NCI-H1436 (cell line): ENCODE data around the gene PRR30.
"Not testable (repeated sequence)": the region's sequence is repeated elsewhere in the genome, so short reads cannot be mapped to it uniquely, and the experiment has no call there.

Experiments used
- DNase-seq: peaks from one replicate; lab custom pipeline; 2025; lab: John Stamatoyannopoulos, UW

PRR30 gene

GRCh38 chr2:27128668-27129571 is 10.3 kb downstream of the PRR30 start:
- no peak for DNase-seq

- no peak for DNase-seq
Measured at GRCh38 chr2:27127883-27128667, 11.1 kb downstream of the PRR30 start.

- no peak for DNase-seq
Measured at GRCh38 chr2:27126252-27126710, 12.9 kb downstream of the PRR30 start.

- no peak for DNase-seq
Measured at GRCh38 chr2:27125104-27125503, 14.1 kb downstream of the PRR30 start.

- no peak for DNase-seq
Measured at GRCh38 chr2:27123302-27124150, 15.7 kb downstream of the PRR30 start, which contains the start of gene ABHD1. Gene ABHD1, plus strand, starts transcription at chr2:27123815. Its CDS starts 134 bp downstream, at chr2:27123949.

- DNase-seq, result no peak
Measured at GRCh38 chr2:27122791-27123190, 16.4 kb downstream of the PRR30 start.

GRCh38 chr2:27121906-27122305 is 17.3 kb downstream of the PRR30 start:
- DNase-seq, result no peak

- not testable (repeated sequence) for DNase-seq
Measured at GRCh38 chr2:27119330-27119670, 19.9 kb downstream of the PRR30 start.

- no peak for DNase-seq
Measured at GRCh38 chr2:27118525-27119329, 20.5 kb downstream of the PRR30 start, which contains the start of gene CGREF1. Gene CGREF1, minus strand, starts transcription at chr2:27119128. Its CDS starts 14,762 bp downstream, at chr2:27104366.

- no peak for DNase-seq
Measured at GRCh38 chr2:27117995-27118524, 21.1 kb downstream of the PRR30 start.

- DNase-seq, result no peak
Measured at GRCh38 chr2:27115519-27115918, 23.7 kb downstream of the PRR30 start.

- DNase-seq, result not testable (repeated sequence)
Measured at GRCh38 chr2:27111392-27112078, 27.7 kb downstream of the PRR30 start.

- DNase-seq, result not testable (repeated sequence)
Measured at GRCh38 chr2:27110603-27111352, 28.4 kb downstream of the PRR30 start.

GRCh38 chr2:27109083-27109482 is 30.1 kb downstream of the PRR30 start:
- DNase-seq, result no peak

GRCh38 chr2:27108221-27108620 is 31.0 kb downstream of the PRR30 start:
- DNase-seq, result no peak

GRCh38 chr2:27105981-27106380 is 33.2 kb downstream of the PRR30 start:
- no peak for DNase-seq

GRCh38 chr2:27102329-27102728 is 36.9 kb downstream of the PRR30 start:
- no peak for DNase-seq

- no peak for DNase-seq
Measured at GRCh38 chr2:27100036-27100435, 39.2 kb downstream of the PRR30 start.

GRCh38 chr2:27099334-27099955 is 39.8 kb downstream of the PRR30 start:
- DNase-seq, result no peak
